Measurements from ENCODE around the gene GLCE. TPM values are rescaled to one million over a fixed set of nuclear protein-coding genes. Genes with fewer than 3 reads are reported as not detected.

Gene GLCE
- total RNA-seq, 4 donors from 2014 or later = 11.6 to 20.3 (median 16.0) TPM

GRCh38 chr15:69318033-69318432 lies 157.6 kb downstream of the GLCE start:
- Histone ChIP-seq H3K9me3 (no peaks in the 10 kb centered on the region), H3K27me3 (no peaks in the 10 kb centered on the region), H3K4me1 (no peaks in the 10 kb centered on the region), H3K27ac (no peak overlapping the region), H3K36me3 (no peaks in the 10 kb centered on the region), H3K4me3 (no peak overlapping the region)
- no peak for TF ChIP-seq POLR2A (IDR thresholded peaks at IDR 0.05)
- DNase-seq (ENCODE audit: low spot score in 2 of 2) = no peak
- WGBS, 2 donors = 86 to 91% methylated on average over 7 of the region's 7 CpGs

- WGBS, 2 donors = 77 to 81% methylated on average over 18 to 19 of the region's 19 CpGs
- H3K27ac ChIP-seq = no peak overlapping the region
- no peak overlapping the region for H3K4me3 ChIP-seq
- H3K9me3 ChIP-seq = no peaks in the 10 kb centered on the region
- no peaks in the 10 kb centered on the region for H3K27me3 ChIP-seq
- no peaks in the 10 kb centered on the region for H3K4me1 ChIP-seq
- TF ChIP-seq POLR2A (IDR thresholded peaks at IDR 0.05) (no peak), EP300 (IDR thresholded peaks at IDR 0.05) (no peak), CTCF (IDR thresholded peaks at IDR 0.05) (no peak)
- no peak for DNase-seq (ENCODE audit: low spot score in 2 of 2)
- no peaks in the 10 kb centered on the region for H3K36me3 ChIP-seq
Measured at GRCh38 chr15:69319384-69320375, 159.2 kb downstream of the GLCE start.

GRCh38 chr15:69320977-69321554 lies 160.6 kb downstream of the GLCE start:
- TF ChIP-seq EP300 (IDR thresholded peaks at IDR 0.05) (no peak), CTCF (IDR thresholded peaks at IDR 0.05) (no peak), POLR2A (IDR thresholded peaks at IDR 0.05) (no peak)
- Histone ChIP-seq H3K27ac (no peak overlapping the region), H3K4me3 (no peak overlapping the region), H3K36me3 (no peaks in the 10 kb centered on the region), H3K27me3 (no peaks in the 10 kb centered on the region), H3K9me3 (no peaks in the 10 kb centered on the region), H3K4me1 (no peaks in the 10 kb centered on the region)
- DNase-seq (ENCODE audit: low spot score in 2 of 2) = no peak
- 47 to 60% methylated on average over 7 of the region's 7 CpGs for WGBS, 2 donors

Other genes with a start within 250 kb of the GLCE start
- 1 to 10 TPM; 1.7 to 3.5 (median 1.9) TPM for gene SPESP1, start 230.1 kb upstream of the GLCE start, total RNA-seq
- 1 to 10 TPM in 2 of 4 donors, under 1 TPM in 2; 0.21 to 2.7 (median 1.1) TPM for gene NOX5, start 145.9 kb upstream of the GLCE start, total RNA-seq
- gene PAQR5, start 138.3 kb downstream of the GLCE start, total RNA-seq = 1 to 10 TPM; 3.0 to 8.1 (median 3.9) TPM